Esophagus (tissue), 2 donors: ENCODE measurements around the gene ERC2. TPM values are rescaled to one million over a fixed set of nuclear protein-coding genes. Genes with fewer than 3 reads are reported as not detected.

Experiments
- H3K27ac ChIP-seq, 2 donors: one replicate each; pipeline ENCODE4 v1.5.1; 2013; ENCODE audit warnings: low read depth in 2 of 2, mild to moderate bottlenecking in 2 of 2, inconsistent platforms in 1 of 2, low read length in 1 of 2, moderate library complexity in 1 of 2
- H3K27me3 ChIP-seq, 2 donors: one replicate each; pipeline ENCODE4 v1.6.1; 2013; ENCODE audit warnings: low read length in 2 of 2, control low read depth in 1 of 2, mild to moderate bottlenecking in 1 of 2; ENCODE audit not compliant: insufficient read depth in 2 of 2, control insufficient read depth in 1 of 2
- H3K36me3 ChIP-seq, 2 donors: one replicate each; pipeline ENCODE4 v1.6.1; 2013; ENCODE audit warnings: low read length in 1 of 2; ENCODE audit not compliant: control insufficient read depth in 2 of 2, insufficient read depth in 2 of 2
- H3K4me1 ChIP-seq, 2 donors: one replicate each; pipeline ENCODE4 v1.6.1; 2013; ENCODE audit warnings: low read length in 1 of 2; ENCODE audit not compliant: control insufficient read depth in 2 of 2, insufficient read depth in 2 of 2
- H3K4me3 ChIP-seq, 2 donors: one replicate each; pipeline ENCODE4 v1.5.1; 2013; ENCODE audit warnings: low read length in 2 of 2, mild to moderate bottlenecking in 2 of 2, low read depth in 1 of 2, moderate library complexity in 1 of 2
- H3K9me3 ChIP-seq, 2 donors: one replicate each; pipeline ENCODE4 v1.6.1; 2013; ENCODE audit warnings: mild to moderate bottlenecking in 2 of 2, low read depth in 1 of 2, low read length in 1 of 2, moderate library complexity in 1 of 2; ENCODE audit not compliant: control insufficient read depth in 2 of 2, insufficient read depth in 1 of 2
- WGBS, 2 donors: extraction: QIAGEN DNeasy Blood & Tissue Kit; methylation state at CpG; one replicate each; pipeline ENCODE4 v1.1.7; 2013; 5-methylcytosine and 5-hydroxymethylcytosine counted together
- polyA plus RNA-seq, 2 donors: library from polyadenylated mRNA; stranded (reverse); fragments of 200-250 nt; gene quantifications; one replicate each; pipeline ENCODE4 v1.2.3, GENCODE V29; 2013
- donor health status: healthy with polysubstance abuse.
- donor health status: Bipolar disorder and iron deficiency.

Gene ERC2
- polyA plus RNA-seq, 2 donors, result 0.18 to 0.20 TPM

DNA sequence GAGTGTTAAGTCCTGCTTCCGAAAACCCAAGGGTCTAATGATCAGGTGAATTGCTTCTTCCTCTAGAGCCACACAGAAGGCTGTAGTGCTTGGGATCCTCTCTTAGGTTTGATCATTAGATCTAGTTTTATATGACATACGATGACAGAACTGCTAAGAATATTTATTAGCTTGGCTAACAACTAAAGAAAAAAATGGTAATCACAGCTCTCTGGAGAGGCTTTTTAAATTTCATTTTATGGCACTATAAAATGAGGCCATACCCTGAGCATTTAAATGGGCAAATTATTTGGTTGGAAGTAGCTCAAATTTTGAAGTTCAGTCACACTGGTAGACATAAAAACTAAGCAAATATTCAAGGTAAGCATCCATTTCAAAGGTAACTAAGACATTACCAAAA lies 498.6 kb downstream of the ERC2 start:
- no peaks in the 10 kb centered on the region for H3K4me1 ChIP-seq
- no peaks in the 10 kb centered on the region for H3K9me3 ChIP-seq
- no peak overlapping the region for H3K27ac ChIP-seq
- WGBS, 2 donors, result 87 to 89% methylated on average over 2 of the region's 2 CpGs
- H3K4me3 ChIP-seq, result no peak overlapping the region
- no peaks in the 10 kb centered on the region for H3K27me3 ChIP-seq
- H3K36me3 ChIP-seq, result no peaks in the 10 kb centered on the region

DNA sequence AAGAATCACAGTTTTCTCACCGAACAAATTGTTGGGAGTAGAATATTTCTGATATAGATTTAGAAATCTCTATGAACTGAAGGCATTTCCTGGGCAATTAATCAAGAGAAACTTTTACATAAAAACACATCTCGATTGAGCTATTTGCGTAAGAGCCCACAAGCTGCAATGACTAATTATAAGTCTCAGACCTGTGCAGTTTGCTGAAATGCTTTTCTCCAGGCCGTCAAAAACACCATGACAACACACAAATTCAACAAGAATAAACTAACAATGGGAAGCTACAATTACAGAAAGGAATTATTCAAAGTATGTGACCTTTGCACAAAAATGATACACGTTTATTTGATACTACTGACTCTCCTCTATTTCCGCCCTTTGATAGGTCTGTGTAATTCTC lies 499.9 kb downstream of the ERC2 start:
- 39 to 52% methylated on average over 6 of the region's 6 CpGs for WGBS, 2 donors
- H3K36me3 ChIP-seq, result no peaks in the 10 kb centered on the region

GRCh38 chr3:55966566-55966965 lies 501.7 kb downstream of the ERC2 start:
- H3K27me3 ChIP-seq, result no peaks in the 10 kb centered on the region
- 59 to 73% methylated on average over 1 of the region's 1 CpG for WGBS, 2 donors
- H3K4me3 ChIP-seq, result no peak overlapping the region
- H3K27ac ChIP-seq, result no peak overlapping the region
- no peaks in the 10 kb centered on the region for H3K4me1 ChIP-seq
- H3K9me3 ChIP-seq, result no peaks in the 10 kb centered on the region
- H3K36me3 ChIP-seq, result no peaks in the 10 kb centered on the region

More for the DNA sequence above, 499.9 kb downstream of the ERC2 start:
- Histone ChIP-seq H3K27me3 (no peaks in the 10 kb centered on the region), H3K4me1 (no peaks in the 10 kb centered on the region), H3K27ac (no peak overlapping the region), H3K9me3 (no peaks in the 10 kb centered on the region), H3K4me3 (no peak overlapping the region)

DNA sequence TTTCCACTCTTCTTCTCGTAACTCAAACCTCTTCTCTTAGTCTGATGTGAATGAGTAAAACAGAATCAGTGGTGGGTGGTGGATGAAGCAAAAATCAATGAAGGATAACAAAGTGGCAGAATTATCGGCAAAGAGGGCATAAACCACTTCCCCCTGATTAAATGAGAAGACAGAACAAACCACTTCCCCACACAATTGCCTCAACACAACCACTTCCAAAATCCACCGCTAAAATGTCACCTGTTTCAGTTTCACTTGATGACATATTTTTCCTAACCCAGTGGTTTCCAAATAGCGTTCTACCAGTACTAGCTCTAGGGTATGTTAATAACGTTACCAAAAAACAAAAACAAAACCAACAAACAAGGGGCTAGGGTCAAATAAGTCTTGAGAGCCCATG lies 502.5 kb downstream of the ERC2 start:
- no peaks in the 10 kb centered on the region for H3K36me3 ChIP-seq
- H3K9me3 ChIP-seq, result no peaks in the 10 kb centered on the region
- H3K27ac ChIP-seq, result no peak overlapping the region
- WGBS, 2 donors, result 74 to 83% methylated on average over 5 of the region's 5 CpGs
- no peak overlapping the region for H3K4me3 ChIP-seq
- H3K27me3 ChIP-seq, result no peaks in the 10 kb centered on the region
- no peaks in the 10 kb centered on the region for H3K4me1 ChIP-seq

DNA sequence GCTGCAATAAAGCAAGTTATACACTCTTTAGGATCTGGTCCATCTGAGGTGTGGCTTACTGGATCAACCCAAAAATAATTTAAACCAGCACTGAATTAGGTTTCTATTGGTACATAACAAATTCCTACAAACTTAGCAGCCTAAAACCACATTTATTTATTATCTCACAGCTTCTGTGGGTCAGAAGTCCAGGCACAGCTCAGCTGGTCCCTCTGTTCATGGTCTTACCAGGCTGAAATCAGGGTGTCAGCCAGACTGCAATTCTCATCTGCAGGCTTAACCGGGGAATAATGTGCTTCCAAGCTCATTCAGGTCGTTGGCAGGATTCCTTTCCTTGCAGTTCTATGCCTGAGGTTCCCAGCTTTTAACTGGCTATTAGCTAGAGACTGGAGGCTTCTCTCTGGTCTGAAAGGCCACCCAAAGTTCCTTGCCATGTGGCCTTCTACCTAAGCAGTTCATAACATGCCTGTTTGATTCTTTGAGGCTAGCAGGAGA lies 503.7 kb downstream of the ERC2 start:
- Histone ChIP-seq H3K27me3 (no peaks in the 10 kb centered on the region), H3K9me3 (no peaks in the 10 kb centered on the region), H3K4me1 (no peaks in the 10 kb centered on the region), H3K27ac (no peak overlapping the region), H3K36me3 (no peaks in the 10 kb centered on the region), H3K4me3 (no peak overlapping the region)
- WGBS, 2 donors, result 43 to 47% methylated on average over 2 of the region's 2 CpGs

GRCh38 chr3:55963601-55964000 lies 504.7 kb downstream of the ERC2 start:
- Histone ChIP-seq H3K9me3 (no peaks in the 10 kb centered on the region), H3K4me3 (no peak overlapping the region), H3K4me1 (no peaks in the 10 kb centered on the region), H3K27ac (no peak overlapping the region), H3K27me3 (no peaks in the 10 kb centered on the region), H3K36me3 (no peaks in the 10 kb centered on the region)
- 80 to 83% methylated on average over 6 of the region's 6 CpGs for WGBS, 2 donors

GRCh38 chr3:55959471-55960080 lies 508.7 kb downstream of the ERC2 start:
- Histone ChIP-seq H3K4me1 (no peaks in the 10 kb centered on the region), H3K9me3 (peaks cover 0 to 3% of the 10 kb centered on the region in 2 donors), H3K4me3 (no peak overlapping the region), H3K27me3 (no peaks in the 10 kb centered on the region), H3K36me3 (no peaks in the 10 kb centered on the region), H3K27ac (no peak overlapping the region)
- WGBS, 2 donors, result 82 to 83% methylated on average over 7 of the region's 7 CpGs

- Histone ChIP-seq H3K27me3 (no peaks in the 10 kb centered on the region), H3K4me3 (no peak overlapping the region), H3K27ac (no peak overlapping the region), H3K36me3 (no peaks in the 10 kb centered on the region), H3K4me1 (no peaks in the 10 kb centered on the region), H3K9me3 (peaks cover 0 to 3% of the 10 kb centered on the region in 2 donors)
- WGBS, 2 donors, result 94 to 96% methylated on average over 8 of the region's 8 CpGs
Measured at GRCh38 chr3:55958605-55959004, 509.7 kb downstream of the ERC2 start.

GRCh38 chr3:55955891-55956477 lies 512.3 kb downstream of the ERC2 start:
- WGBS, 2 donors, result 76 to 83% methylated on average over 4 of the region's 4 CpGs
- Histone ChIP-seq H3K4me1 (no peaks in the 10 kb centered on the region), H3K36me3 (no peaks in the 10 kb centered on the region), H3K27me3 (no peaks in the 10 kb centered on the region), H3K4me3 (no peak overlapping the region), H3K9me3 (peaks cover 0 to 3% of the 10 kb centered on the region in 2 donors), H3K27ac (no peak overlapping the region)

DNA sequence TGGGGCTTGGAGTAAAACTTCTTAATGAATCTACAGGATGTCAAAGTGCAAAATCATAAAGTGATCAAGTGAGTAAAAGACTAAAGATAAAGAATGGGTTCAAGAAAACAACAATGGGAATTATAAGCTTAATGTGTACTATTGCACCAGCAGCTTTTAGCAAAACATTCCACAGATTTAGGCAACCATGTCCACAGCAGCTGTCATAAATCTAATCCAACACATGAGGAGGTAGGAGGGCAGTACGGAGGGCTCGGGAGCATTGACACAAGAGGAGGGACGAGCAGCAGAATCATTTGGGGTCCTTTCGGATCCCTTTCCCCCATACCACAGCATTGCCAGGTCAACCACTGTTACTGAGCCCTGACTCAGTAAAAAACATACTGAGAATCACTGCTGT lies 516.9 kb downstream of the ERC2 start:
- H3K27me3 ChIP-seq, result no peaks in the 10 kb centered on the region
- H3K4me1 ChIP-seq, result no peaks in the 10 kb centered on the region
- no peaks in the 10 kb centered on the region for H3K36me3 ChIP-seq
- H3K4me3 ChIP-seq, result no peak overlapping the region
- 68 to 76% methylated on average over 4 of the region's 4 CpGs for WGBS, 2 donors
- H3K27ac ChIP-seq, result no peak overlapping the region
- no peaks in the 10 kb centered on the region for H3K9me3 ChIP-seq
